ENCODE results near the gene EFHC1. TPM values are rescaled to one million over a fixed set of nuclear protein-coding genes. Genes with fewer than 3 reads are reported as not detected.

The EFHC1 gene
- total and polyA plus RNA-seq, 2 of the 13 experiments (the other 11 are each of a cell fraction or from before 2014, with no cell fraction given), result 23.4 to 29.5 TPM

DNA sequence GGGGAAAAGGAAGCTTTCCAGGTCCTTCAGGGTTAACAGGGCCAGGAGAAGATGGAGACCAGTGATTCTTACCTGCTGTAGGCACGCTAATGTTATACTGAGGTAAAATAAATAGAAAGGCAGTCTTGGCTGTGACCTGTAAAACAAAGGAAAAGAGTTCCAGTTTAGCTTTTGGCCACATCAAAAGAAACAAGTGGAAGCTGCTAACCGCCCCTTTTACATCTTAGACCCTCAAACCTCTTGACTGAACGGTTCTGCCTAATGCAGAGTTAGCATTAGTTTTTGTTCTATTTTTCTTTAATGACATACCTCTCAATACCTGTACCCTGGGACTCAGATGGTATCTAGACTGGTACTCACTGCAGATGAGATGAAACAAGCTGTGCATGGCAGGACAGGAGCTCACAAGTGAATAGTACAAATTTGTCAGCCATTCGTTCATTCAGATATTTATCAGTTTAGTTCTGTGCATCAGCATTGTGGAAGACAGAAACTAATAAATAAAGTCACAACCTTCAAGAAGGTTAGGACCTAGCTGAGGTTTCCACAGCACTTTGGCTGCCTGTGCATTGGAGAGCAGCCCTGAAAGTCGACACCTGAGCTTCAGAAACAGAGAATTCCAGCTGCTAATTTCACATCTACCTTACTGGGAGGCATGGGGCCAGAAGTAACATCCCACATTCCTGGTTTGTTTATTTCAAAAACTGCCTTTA lies 115.7 kb downstream of the EFHC1 start:
- Histone ChIP-seq H3K4me3 (replicated peaks in 1 of 3; ENCODE audit: insufficient read depth in 1 of 3, low read depth in 2 of 3, low read length in 3 of 3) (no peak overlapping the region), H3K4me2 (ENCODE audit: low read depth, low read length) (no peak overlapping the region), H3K9me3 (ENCODE audit: low read length) (no peaks in the 10 kb centered on the region), H2AFZ (ENCODE audit: low read length) (no peak overlapping the region), H3K36me3 (replicated peaks in 1 of 2; ENCODE audit: control insufficient read depth in 1 of 2, insufficient read depth in 2 of 2, low read length in 2 of 2) (peaks cover 22 to 69% of the 10 kb centered on the region in 2 experiments), H3K9ac (ENCODE audit: insufficient read depth, low read depth, low read length) (no peak overlapping the region), H3K79me2 (ENCODE audit: insufficient read depth, low read length) (peaks cover 63% of the 10 kb centered on the region), H3K4me1 (ENCODE audit: insufficient read depth, low read length) (peaks cover 47% of the 10 kb centered on the region), H3K27me3 (ENCODE audit: control insufficient read depth in 1 of 2, insufficient read depth in 2 of 2, low read length in 2 of 2) (no peaks in the 10 kb centered on the region), H3K27ac (ENCODE audit: extremely low read length, insufficient read depth, low read length) (no peak overlapping the region), H4K20me1 (ENCODE audit: insufficient read depth, low read length) (no peaks in the 10 kb centered on the region)
- DNase-seq (ENCODE audit: low spot score), result no peak
- intact Hi-C loops (cut with micrococcal nuclease; ENCODE audit: unreplicated experiment) (no loop called here), in situ Hi-C loops (cut with HindIII; ENCODE audit: extremely low pct_ligation_motif_present, low pct_unique_long_range_greater_than_20kb) (no loop called here)
- ATAC-seq, result no peak
- ChIA-PET CTCF (ENCODE audit: low intra/inter-chr PET ratio, low total read pairs) (no interaction called here), POLR2A (interaction anchor here (1.2 to 2.0 kb wide), 3 partner anchors 8 to 41 kb away, joined by 3 to 6 read pairs (median 5); partner anchors contain the start of gene TRAM2)
- TF ChIP-seq ZNF562 (CRISPR knock-in tag; IDR thresholded peaks at IDR 0.05; ENCODE audit: borderline replicate concordance), result no peak
- TF ChIP-seq HHEX (CRISPR knock-in tag; IDR thresholded peaks at IDR 0.05), result no peak
- 0 out of 2 replicates have a peak, but pooled peaks have one; percentile 28 for TF ChIP-seq ATF7-NPFF (CRISPR knock-in tag; IDR thresholded peaks at IDR 0.05; ENCODE audit: low read depth)
- FAIRE-seq, result no peak
- BruUV-seq (replicated peaks), result no TSS peak
- 94% methylated on average over 5 of the region's 5 CpGs for WGBS (ENCODE audit: low lambda C conversion rate)

DNA sequence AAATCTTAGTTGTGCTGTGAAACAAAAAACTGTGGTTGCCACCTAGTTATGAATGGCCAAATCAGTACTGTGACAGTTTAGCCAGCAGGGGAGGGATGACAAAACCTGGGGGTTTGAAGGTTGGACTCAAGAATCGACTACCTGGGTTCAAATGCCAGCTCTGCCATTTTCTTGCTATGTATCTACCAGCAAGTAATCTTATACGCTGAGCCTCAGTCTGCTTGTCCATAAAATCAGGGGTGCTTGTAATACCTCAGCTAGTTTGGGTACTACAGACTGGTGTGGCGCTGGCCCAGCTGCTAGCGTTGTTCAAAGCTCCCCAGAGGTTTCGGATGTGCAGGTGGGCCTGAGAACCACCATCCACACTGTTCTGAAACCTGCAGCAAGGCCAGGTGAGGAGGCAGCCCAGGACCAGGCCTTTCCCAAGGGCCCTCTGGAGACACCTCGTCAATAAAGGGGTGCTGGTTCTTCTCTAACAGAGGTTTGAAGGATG lies 116.3 kb downstream of the EFHC1 start:
- Histone ChIP-seq H3K36me3 (replicated peaks in 1 of 2; ENCODE audit: control insufficient read depth in 1 of 2, insufficient read depth in 2 of 2, low read length in 2 of 2) (peaks cover 24 to 70% of the 10 kb centered on the region in 2 experiments), H4K20me1 (ENCODE audit: insufficient read depth, low read length) (no peaks in the 10 kb centered on the region), H2AFZ (ENCODE audit: low read length) (no peak overlapping the region), H3K27ac (ENCODE audit: extremely low read length, insufficient read depth, low read length) (no peak overlapping the region), H3K4me3 (replicated peaks in 1 of 3; ENCODE audit: insufficient read depth in 1 of 3, low read depth in 2 of 3, low read length in 3 of 3) (no peak overlapping the region), H3K9me3 (ENCODE audit: low read length) (no peaks in the 10 kb centered on the region), H3K27me3 (ENCODE audit: control insufficient read depth in 1 of 2, insufficient read depth in 2 of 2, low read length in 2 of 2) (no peaks in the 10 kb centered on the region), H3K4me1 (ENCODE audit: insufficient read depth, low read length) (peaks cover 53% of the 10 kb centered on the region), H3K79me2 (ENCODE audit: insufficient read depth, low read length) (peaks cover 67% of the 10 kb centered on the region), H3K9ac (ENCODE audit: insufficient read depth, low read depth, low read length) (no peak overlapping the region), H3K4me2 (ENCODE audit: low read depth, low read length) (no peak overlapping the region)
- no TSS peak for BruUV-seq (replicated peaks)
- WGBS (ENCODE audit: low lambda C conversion rate), result 97% methylated on average over 6 of the region's 6 CpGs
- POLR2A ChIA-PET, result interaction anchor here (1.2 to 2.0 kb wide), 3 partner anchors 7 to 40 kb away, joined by 3 to 6 read pairs (median 5); partner anchors contain the start of gene TRAM2
- intact Hi-C loops (cut with micrococcal nuclease; ENCODE audit: unreplicated experiment) (no loop called here), in situ Hi-C loops (cut with HindIII; ENCODE audit: extremely low pct_ligation_motif_present, low pct_unique_long_range_greater_than_20kb) (no loop called here)
- TF ChIP-seq ARHGAP35 (CRISPR knock-in tag; IDR thresholded peaks at IDR 0.05; ENCODE audit: borderline replicate concordance) (no peak), PRPF4 (IDR thresholded peaks at IDR 0.05; ENCODE audit: low read depth, low read length, poor library complexity, severe bottlenecking) (no peak), RBM22 (optimal IDR thresholded peaks at IDR 0.05; ENCODE audit: low read length) (peak; percentile 6)
- TF ChIP-seq, protein P1, sequence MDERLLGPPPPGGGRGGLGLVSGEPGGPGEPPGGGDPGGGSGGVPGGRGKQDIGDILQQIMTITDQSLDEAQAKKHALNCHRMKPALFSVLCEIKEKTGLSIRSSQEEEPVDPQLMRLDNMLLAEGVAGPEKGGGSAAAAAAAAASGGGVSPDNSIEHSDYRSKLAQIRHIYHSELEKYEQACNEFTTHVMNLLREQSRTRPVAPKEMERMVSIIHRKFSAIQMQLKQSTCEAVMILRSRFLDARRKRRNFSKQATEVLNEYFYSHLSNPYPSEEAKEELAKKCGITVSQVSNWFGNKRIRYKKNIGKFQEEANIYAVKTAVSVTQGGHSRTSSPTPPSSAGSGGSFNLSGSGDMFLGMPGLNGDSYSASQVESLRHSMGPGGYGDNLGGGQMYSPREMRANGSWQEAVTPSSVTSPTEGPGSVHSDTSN (CRISPR knock-in tag; IDR thresholded peaks at IDR 0.05), result no peak
- TF ChIP-seq, protein P2, sequence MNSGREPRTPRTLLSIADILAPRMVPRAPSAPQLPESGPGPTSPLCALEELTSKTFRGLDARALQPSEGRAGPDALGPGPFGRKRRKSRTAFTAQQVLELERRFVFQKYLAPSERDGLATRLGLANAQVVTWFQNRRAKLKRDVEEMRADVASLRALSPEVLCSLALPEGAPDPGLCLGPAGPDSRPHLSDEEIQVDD (CRISPR knock-in tag; IDR thresholded peaks at IDR 0.05; ENCODE audit: borderline replicate concordance), result no peak
- TF ChIP-seq, protein P3, sequence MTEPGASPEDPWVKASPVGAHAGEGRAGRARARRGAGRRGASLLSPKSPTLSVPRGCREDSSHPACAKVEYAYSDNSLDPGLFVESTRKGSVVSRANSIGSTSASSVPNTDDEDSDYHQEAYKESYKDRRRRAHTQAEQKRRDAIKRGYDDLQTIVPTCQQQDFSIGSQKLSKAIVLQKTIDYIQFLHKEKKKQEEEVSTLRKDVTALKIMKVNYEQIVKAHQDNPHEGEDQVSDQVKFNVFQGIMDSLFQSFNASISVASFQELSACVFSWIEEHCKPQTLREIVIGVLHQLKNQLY (CRISPR knock-in tag; IDR thresholded peaks at IDR 0.05), result no peak
- no peak for DNase-seq (ENCODE audit: low spot score)
- ATAC-seq, result peak; percentile 15; the same call in 1 of the 3 replicates
- CTCF ChIA-PET (ENCODE audit: low intra/inter-chr PET ratio, low total read pairs), result no interaction called here
- FAIRE-seq, result no peak
